GM12878 (cell line): ENCODE measurements around the gene AKR1B15. TPM values are rescaled to one million over a fixed set of nuclear protein-coding genes. Genes with fewer than 3 reads are reported as not detected.
"Not testable (repeated sequence)": the region's sequence is repeated elsewhere in the genome, so short reads cannot be mapped to it uniquely, and the experiment has no call there.

Experiments
- ATAC-seq: fragments of 200-7000 bp; cut with Tn5 transposase; 3 replicates; pipeline ENCODE4 v1.9.1; 2020; ENCODE audit warnings: mild to moderate bottlenecking, moderate library complexity
- BruUV-seq: library from RNA; stranded (reverse); fragments of 400-500 nt; replicated peaks from 2 replicates; lab custom pipeline; 2021; lab: Mats Ljungman, UMichigan
- CTCF ChIA-PET: fragments of 300-600 bp; sonication (Branson Sonifier 250); formaldehyde crosslinking; extraction: SDS; loops from one replicate; lab custom pipeline; 2021; ENCODE audit warnings: inconsistent platforms; lab: Yijun Ruan, JAX
- POLR2A ChIA-PET: fragments of 350-600 bp; formaldehyde crosslinking; extraction: SDS; loops from one replicate; lab custom pipeline; 2021; ENCODE audit warnings: inconsistent platforms; lab: Charles Lee
- RAD21 ChIA-PET: fragments of 300-600 bp; sonication (Branson Sonifier 250); formaldehyde crosslinking; loops from one replicate; lab custom pipeline; 2023; ENCODE audit warnings: antibody characterized with exemption; ENCODE audit not compliant: unreplicated experiment; lab: Charles Lee
- SMC1A ChIA-PET: fragments of 300-600 bp; sonication (Branson Sonifier 250); formaldehyde crosslinking; loops from one replicate; lab custom pipeline; 2023; ENCODE audit not compliant: unreplicated experiment, uncharacterized antibody; lab: Charles Lee
- DNase-seq: peaks from one replicate; pipeline ENCODE4 v3.0.0-alpha.2; 2011; ENCODE audit warnings: low read depth, low spot score
- FAIRE-seq: peaks from 3 replicates; lab custom pipeline; 2011; peaks lifted over from hg19 to GRCh38; lab: Jason Lieb, UNC
- H2AFZ ChIP-seq: 2 replicates; pipeline ENCODE4 v1.6.0; 2011; ENCODE audit warnings: low read depth, low read length, control low read depth; ENCODE audit not compliant: control insufficient read depth
- H3K27ac ChIP-seq: 2 replicates; pipeline ENCODE4 v1.5.1; 2011; ENCODE audit warnings: control low read depth; ENCODE audit not compliant: control insufficient read depth, insufficient read depth
- H3K27me3 ChIP-seq, 2 experiments: replicated peaks in 1 of 2; 2 replicates each; pipeline versions ENCODE4 v1.6.0 to v1.6.1; 2011; ENCODE audit warnings: low read length in 1 of 2; ENCODE audit not compliant: control insufficient read depth in 2 of 2, insufficient read depth in 2 of 2
- H3K36me3 ChIP-seq, 2 experiments: 2 replicates each; pipeline ENCODE4 v1.5.1; 2011; ENCODE audit warnings: low read length in 1 of 2; ENCODE audit not compliant: control insufficient read depth in 2 of 2, insufficient read depth in 2 of 2
- H3K4me1 ChIP-seq: 2 replicates; pipeline ENCODE4 v1.6.1; 2011; ENCODE audit warnings: mild to moderate bottlenecking, low read length, moderate library complexity, mixed read lengths; ENCODE audit not compliant: control insufficient read depth, insufficient read depth
- H3K4me2 ChIP-seq: 2 replicates; pipeline ENCODE4 v1.6.0; 2011; ENCODE audit warnings: control low read depth; ENCODE audit not compliant: control insufficient read depth, insufficient read depth
- H3K4me3 ChIP-seq: fragments of 200-600 bp; sonication (generic); 2 replicates; pipeline ENCODE4 v1.5.1; 2016
- H3K79me2 ChIP-seq: 2 replicates; pipeline ENCODE4 v1.6.0; 2011; ENCODE audit warnings: low read length; ENCODE audit not compliant: control insufficient read depth, insufficient read depth
- H3K9ac ChIP-seq: 2 replicates; pipeline ENCODE4 v1.8.0; 2011; ENCODE audit warnings: low read length, control low read depth, mixed read lengths; ENCODE audit not compliant: control insufficient read depth, insufficient read depth
- H3K9me3 ChIP-seq: replicated peaks from 3 replicates; pipeline ENCODE4 v1.5.1; 2011; ENCODE audit warnings: mild to moderate bottlenecking, low read length; ENCODE audit not compliant: control insufficient read depth, insufficient read depth
- H4K20me1 ChIP-seq: 2 replicates; pipeline ENCODE4 v1.6.0; 2011; ENCODE audit not compliant: control insufficient read depth, insufficient read depth
- CREB1 ChIP-seq: IDR thresholded peaks from 2 replicates; pipeline ENCODE4 v1.6.1; 2012; ENCODE audit warnings: low read depth, mild to moderate bottlenecking, inconsistent platforms
- MTA2 ChIP-seq: fragments of 450-650 bp; IDR thresholded peaks from 2 replicates; pipeline ENCODE4 v1.6.1; 2016; ENCODE audit warnings: low read depth, mild to moderate bottlenecking, moderate library complexity
- MXI1 ChIP-seq: fragments of 150-350 bp; IDR thresholded peaks from 2 replicates; pipeline ENCODE4 v1.6.1; 2011; ENCODE audit warnings: low read depth, mild to moderate bottlenecking, inconsistent platforms, low read length, improper control_type of control experiment
- NFYB ChIP-seq: IDR thresholded peaks from 2 replicates; pipeline ENCODE4 v1.6.1; 2011; ENCODE audit warnings: low read depth, mild to moderate bottlenecking, low read length, improper control_type of control experiment, moderate library complexity; ENCODE audit not compliant: insufficient read depth
- PML ChIP-seq: IDR thresholded peaks from 2 replicates; pipeline ENCODE4 v1.6.1; 2012; ENCODE audit warnings: low read length, inconsistent platforms
- POLR2AphosphoS2 ChIP-seq: IDR thresholded peaks from 2 replicates; pipeline ENCODE4 v1.6.1; 2011; ENCODE audit warnings: low read depth, mild to moderate bottlenecking, low read length, improper control_type of control experiment, moderate library complexity
- RCOR1 ChIP-seq: conservative IDR thresholded peaks from 2 replicates; pipeline ENCODE4 v1.6.1; 2012; ENCODE audit warnings: low read depth, low read length, improper control_type of control experiment
- SMC3 ChIP-seq: IDR thresholded peaks from 2 replicates; pipeline ENCODE4 v1.6.1; 2011; ENCODE audit warnings: low read length, improper control_type of control experiment, borderline replicate concordance
- STAT3 ChIP-seq: IDR thresholded peaks from 2 replicates; pipeline ENCODE4 v1.6.1; 2011; ENCODE audit warnings: low read depth, low read length, improper control_type of control experiment
- YY1 ChIP-seq: IDR thresholded peaks from 2 replicates; pipeline ENCODE4 v1.6.1; 2011; ENCODE audit warnings: low read depth, mild to moderate bottlenecking, low read length
- ZNF274 ChIP-seq: IDR thresholded peaks from one replicate; pipeline ENCODE4 v1.8.0; 2011; ENCODE audit not compliant: insufficient read length, insufficient read depth
- WGBS: methylation state at CpG from one replicate; pipeline ENCODE4 v1.1.6; 2016; ENCODE audit warnings: low lambda C conversion rate; ENCODE audit not compliant: insufficient replicate concordance, insufficient coverage; ENCODE audit errors: missing lambda C conversion rate; 5-methylcytosine and 5-hydroxymethylcytosine counted together
- in situ Hi-C: fragments of 300-500 bp; cut with MboI; formaldehyde crosslinking; loops from 9 replicates; pipeline ENCODE4 v1.14.3; 2018; ENCODE audit warnings: mixed read lengths
- intact Hi-C: fragments of 100-400 bp; cut with micrococcal nuclease; formaldehyde crosslinking; loops from one replicate; pipeline ENCODE4 v1.14.2; 2022; ENCODE audit not compliant: unreplicated experiment
- polyA plus RNA-seq, 11 experiments: library from polyadenylated mRNA; depleted of rRNA in 4 of 11; unstranded in 6 of 11; stranded (reverse) in 5 of 11; fragments of >200 nt; fragmentation: Nextera tagmentation in 4 of 11; fragmentation: Illumina TruSeq in 1 of 11; extraction: Ambion mirVana in 4 of 11; extraction: Trizol in 1 of 11; gene quantifications; 1 replicate in 1 of 11; 2 replicates in 10 of 11; pipeline versions ENCODE4 v1.2.1 to v1.2.3, GENCODE V29; 2011 to 2016; ENCODE audit warnings: inconsistent platforms in 2 of 11, missing spikeins in 2 of 11, low read depth in 1 of 11
- total RNA-seq, 4 experiments: library from RNA; depleted of rRNA in 3 of 4; stranded (reverse); fragments of >200 nt in 3 of 4; fragmentation: Illumina TruSeq in 1 of 4; extraction: Trizol in 1 of 4; gene quantifications; 2 replicates each; pipeline versions ENCODE4 v1.2.1 to v1.2.3, GENCODE V29; 2013 to 2021

Gene AKR1B15
- total and polyA plus RNA-seq, 10 of the 15 experiments (the other 5 are each of a cell fraction or from before 2014, with no cell fraction given) = 0.06 TPM; not detected in 9

DNA sequence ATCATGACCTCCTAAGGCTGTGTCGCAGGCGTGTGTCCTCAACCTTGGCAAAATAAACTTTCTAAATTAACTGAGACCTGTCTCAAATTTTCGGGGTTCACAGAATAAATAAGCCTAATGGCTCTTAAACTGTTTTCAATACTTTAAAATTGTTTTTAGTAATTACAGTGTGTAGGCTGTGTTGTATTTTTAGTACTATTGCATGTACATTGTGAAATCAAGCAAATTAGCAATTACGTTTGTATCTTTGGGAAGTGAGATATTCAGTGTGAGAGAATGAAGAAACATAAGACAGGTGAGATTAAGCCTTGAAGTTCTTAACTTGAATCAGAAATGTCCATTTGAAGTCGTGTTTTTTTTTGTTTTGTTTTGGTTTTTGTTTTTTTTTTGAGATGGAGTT lies 26.3 kb upstream of the AKR1B15 start:
- 34% methylated on average over 5 of the region's 5 CpGs for WGBS
- no peak overlapping the region for H3K4me3 ChIP-seq
- TF ChIP-seq ZNF274 = no peak
- no peak for TF ChIP-seq YY1
- no peak for TF ChIP-seq CREB1
- no peak for TF ChIP-seq MTA2
- TF ChIP-seq SMC3 = no peak
- TF ChIP-seq STAT3 = no peak
- no peak for TF ChIP-seq PML
- TF ChIP-seq MXI1 = no peak
- no peak for TF ChIP-seq POLR2AphosphoS2
- no peak for TF ChIP-seq NFYB
- TF ChIP-seq RCOR1 = no peak
- H3K36me3 ChIP-seq = no peaks in the 10 kb centered on the region
- intact Hi-C loops (no loop called here), in situ Hi-C loops (no loop called here)
- no peaks in the 10 kb centered on the region for H3K4me1 ChIP-seq
- no peaks in the 10 kb centered on the region for H3K9me3 ChIP-seq
- FAIRE-seq (no peak), ATAC-seq (no peak), DNase-seq (no peak)
- peaks cover 2% of the 10 kb centered on the region in 2 experiments; a peak in 2 of 4 replicates for H3K27me3 ChIP-seq
- H3K79me2 ChIP-seq = no peaks in the 10 kb centered on the region
- RAD21 ChIA-PET = no interaction called here
- H3K27ac ChIP-seq = no peak overlapping the region
- H4K20me1 ChIP-seq = no peaks in the 10 kb centered on the region
- no peak overlapping the region for H2AFZ ChIP-seq
- H3K4me2 ChIP-seq = no peak overlapping the region
- no TSS peak for BruUV-seq
- POLR2A ChIA-PET = no interaction called here
- SMC1A ChIA-PET = no interaction called here
- CTCF ChIA-PET = no interaction called here
- no peak overlapping the region for H3K9ac ChIP-seq

DNA sequence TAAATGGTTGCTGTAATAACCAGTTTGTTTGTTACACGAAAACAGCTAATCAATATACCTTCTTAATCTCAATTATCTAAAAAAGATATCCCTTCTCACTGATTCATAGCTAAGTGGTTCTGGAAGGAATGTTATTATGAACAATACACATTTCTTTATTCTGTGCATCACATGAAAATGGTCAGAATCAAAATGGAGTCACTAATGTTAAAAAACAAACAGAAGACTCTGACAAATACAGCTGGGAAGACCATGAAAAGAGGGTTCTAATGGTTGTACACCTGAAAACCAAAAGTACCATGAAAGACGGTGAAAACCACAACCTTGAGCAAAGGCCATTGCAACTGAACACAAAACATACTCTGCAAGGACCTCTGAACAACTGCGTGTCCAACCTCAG lies 23.5 kb upstream of the AKR1B15 start:
- H3K4me1 ChIP-seq, H3K4me2 ChIP-seq, H3K9ac ChIP-seq, H3K4me3 ChIP-seq, POLR2A ChIA-PET, intact Hi-C loops, H4K20me1 ChIP-seq, RAD21 ChIA-PET, BruUV-seq, ATAC-seq, H3K36me3 ChIP-seq, FAIRE-seq, H3K79me2 ChIP-seq, H2AFZ ChIP-seq, DNase-seq, in situ Hi-C loops, H3K27me3 ChIP-seq, H3K27ac ChIP-seq, H3K9me3 ChIP-seq: not testable (repeated sequence)
- WGBS = 50% methylated on average over 3 of the region's 3 CpGs
- CTCF ChIA-PET = interaction anchor here (1.0 to 2.5 kb wide), 4 partner anchors 11 to 93 kb away, joined by 4 to 11 read pairs (median 6); no protein-coding TSS in a partner anchor
- SMC1A ChIA-PET = interaction anchor here (1.3 kb wide), 1 partner anchor 92 kb away, joined by 3 read pairs; no protein-coding TSS in a partner anchor

DNA sequence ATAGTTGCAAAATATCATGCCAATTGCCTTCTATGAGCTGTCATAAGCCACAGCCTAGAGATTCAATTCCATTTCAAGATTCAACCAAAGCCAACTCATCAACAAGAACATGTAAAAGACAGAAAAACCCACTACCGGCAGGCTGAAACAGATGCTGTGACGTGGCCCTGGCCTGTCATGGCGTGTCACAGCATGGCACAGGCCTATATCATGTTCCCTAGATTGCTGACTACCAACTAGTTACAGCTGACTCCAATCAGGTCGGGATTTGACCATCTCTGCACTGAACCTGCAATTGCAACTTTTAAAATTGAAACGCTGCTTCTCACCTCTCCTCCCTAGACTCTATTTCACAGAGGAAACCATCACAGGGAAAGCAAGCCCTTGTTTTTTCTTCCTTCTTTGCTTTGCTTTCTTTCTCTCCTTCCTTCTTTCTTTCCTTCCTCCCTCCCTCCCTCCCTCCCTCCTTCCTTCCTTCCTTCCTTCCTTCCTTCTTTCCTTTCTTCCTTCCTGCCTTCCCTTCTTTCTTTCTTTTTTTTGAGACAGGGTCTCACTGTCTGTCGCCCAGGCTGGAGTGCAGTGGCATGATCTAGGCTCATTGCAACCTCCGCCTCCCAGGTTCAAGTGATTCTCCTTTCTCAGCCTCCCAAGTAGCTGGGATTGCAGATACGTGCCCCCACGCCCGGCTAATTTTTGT lies 22.2 kb upstream of the AKR1B15 start:
- H3K4me2 ChIP-seq, ATAC-seq, in situ Hi-C loops, H3K27ac ChIP-seq, H4K20me1 ChIP-seq, H3K79me2 ChIP-seq, H3K9ac ChIP-seq, BruUV-seq, intact Hi-C loops, DNase-seq, H3K36me3 ChIP-seq, FAIRE-seq, H2AFZ ChIP-seq, H3K9me3 ChIP-seq, H3K4me3 ChIP-seq, H3K4me1 ChIP-seq, POLR2A ChIA-PET, H3K27me3 ChIP-seq, RAD21 ChIA-PET: not testable (repeated sequence)
- SMC1A ChIA-PET = interaction anchor here (0.6 kb wide), 1 partner anchor 1906 kb away, joined by 3 read pairs; no protein-coding TSS in a partner anchor
- WGBS = 45% methylated on average over 10 of the region's 10 CpGs
- CTCF ChIA-PET = interaction anchor here (0.7 kb wide), 1 partner anchor 79 kb away, joined by 3 read pairs; no protein-coding TSS in a partner anchor
